ENCODE results near the gene CAPN2.

CAPN2 gene

DNA sequence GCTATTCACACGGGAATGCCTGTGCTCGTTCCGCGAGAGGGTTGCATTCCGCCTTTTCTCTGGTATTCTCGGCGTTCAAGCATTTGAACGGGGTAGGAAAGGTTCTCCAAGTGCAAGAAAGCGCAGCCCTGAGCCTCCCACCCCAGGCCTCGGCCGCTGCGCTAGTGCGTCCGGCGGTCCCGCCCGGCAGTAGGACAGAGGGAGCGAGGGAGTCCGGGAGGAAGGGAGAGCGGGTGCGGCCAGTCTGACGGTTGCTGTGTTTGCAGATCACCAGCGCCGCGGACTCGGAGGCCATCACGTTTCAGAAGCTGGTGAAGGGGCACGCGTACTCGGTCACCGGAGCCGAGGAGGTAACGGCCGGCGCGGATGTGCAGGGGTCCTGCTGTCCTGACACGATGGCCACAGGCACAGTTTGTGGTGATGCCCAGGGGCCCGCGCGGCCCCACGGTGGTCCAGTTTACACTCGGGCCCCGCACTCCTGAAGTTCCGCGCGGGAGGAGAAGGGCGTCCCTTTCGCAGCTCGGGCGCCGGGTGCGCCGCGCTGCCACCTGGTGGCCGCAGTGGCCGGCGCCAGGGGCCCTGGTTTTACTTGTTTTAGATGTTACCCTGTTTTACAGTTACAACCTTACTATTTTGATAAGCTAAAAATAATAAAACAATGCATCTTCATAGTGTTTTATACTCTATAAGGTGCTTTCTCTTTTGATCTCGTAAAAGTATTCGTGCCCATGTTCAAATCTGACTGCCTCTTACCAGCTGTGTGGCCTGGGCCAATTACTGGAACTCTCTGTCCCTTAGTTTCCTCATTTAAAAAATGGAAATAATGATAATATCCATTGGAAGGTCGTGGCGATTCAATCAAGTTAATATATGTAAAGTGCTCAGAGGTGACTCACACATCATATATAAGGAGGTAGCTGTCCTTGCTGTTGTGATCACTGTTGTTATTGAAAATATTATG lies 36.7 kb downstream of the CAPN2 start:
- TF ChIP-seq POLR2A (IDR thresholded peaks at IDR 0.05; ENCODE audit: extremely low read depth, insufficient read length) = no peak
- peak; percentile 88 for TF ChIP-seq CTCF (IDR thresholded peaks at IDR 0.05; ENCODE audit: low read depth, low read length)
- DNase-seq (ENCODE audit: low read depth) = peak; percentile 62
- H3K4me3 ChIP-seq (ENCODE audit: low read depth, low read length) = peak overlapping the region; percentile 36

- H3K4me3 ChIP-seq (ENCODE audit: low read depth, low read length) = no peak overlapping the region
- TF ChIP-seq CTCF (IDR thresholded peaks at IDR 0.05; ENCODE audit: low read depth, low read length) (no peak), POLR2A (IDR thresholded peaks at IDR 0.05; ENCODE audit: extremely low read depth, insufficient read length) (no peak), MYC (IDR thresholded peaks at IDR 0.05; ENCODE audit: low read depth, low read length) (no peak)
- TF ChIP-seq, protein P1, sequence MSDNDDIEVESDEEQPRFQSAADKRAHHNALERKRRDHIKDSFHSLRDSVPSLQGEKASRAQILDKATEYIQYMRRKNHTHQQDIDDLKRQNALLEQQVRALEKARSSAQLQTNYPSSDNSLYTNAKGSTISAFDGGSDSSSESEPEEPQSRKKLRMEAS (IDR thresholded peaks at IDR 0.05; ENCODE audit: low read depth, low read length) = no peak
- no peak for DNase-seq (ENCODE audit: low read depth)
Measured at GRCh38 chr1:223750730-223751570, 38.6 kb downstream of the CAPN2 start.

DNA sequence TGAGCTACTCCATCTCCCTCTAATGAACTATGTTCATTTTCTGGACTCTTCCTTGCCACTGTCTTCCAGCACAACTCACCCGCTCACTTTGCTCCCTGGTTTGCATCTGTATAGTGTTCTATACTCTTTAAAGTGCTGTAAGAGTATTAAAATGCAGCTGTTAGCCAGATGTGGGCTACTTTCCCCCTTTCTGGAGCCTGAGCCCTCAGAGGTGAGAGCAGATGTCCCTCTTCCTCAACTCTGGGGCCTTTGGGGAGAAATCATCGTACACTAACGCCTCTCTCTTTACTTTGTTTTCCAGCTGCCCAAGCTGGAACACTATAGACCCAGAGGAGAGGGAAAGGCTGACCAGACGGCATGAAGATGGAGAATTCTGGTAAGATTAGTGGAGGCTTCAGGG lies 39.4 kb downstream of the CAPN2 start:
- no peak overlapping the region for H3K4me3 ChIP-seq (ENCODE audit: low read depth, low read length)
- TF ChIP-seq POLR2A (IDR thresholded peaks at IDR 0.05; ENCODE audit: extremely low read depth, insufficient read length) (no peak), MYC (IDR thresholded peaks at IDR 0.05; ENCODE audit: low read depth, low read length) (no peak), CTCF (IDR thresholded peaks at IDR 0.05; ENCODE audit: low read depth, low read length) (no peak)
- TF ChIP-seq, protein P1 (IDR thresholded peaks at IDR 0.05; ENCODE audit: low read depth, low read length) = no peak
- DNase-seq (ENCODE audit: low read depth) = no peak

GRCh38 chr1:223752721-223753515 lies 40.6 kb downstream of the CAPN2 start:
- DNase-seq (ENCODE audit: low read depth) = peak; percentile 24
- no peak for TF ChIP-seq MYC (IDR thresholded peaks at IDR 0.05; ENCODE audit: low read depth, low read length)
- TF ChIP-seq, protein P1 (IDR thresholded peaks at IDR 0.05; ENCODE audit: low read depth, low read length) = no peak
- no peak for TF ChIP-seq POLR2A (IDR thresholded peaks at IDR 0.05; ENCODE audit: extremely low read depth, insufficient read length)
- no peak for TF ChIP-seq CTCF (IDR thresholded peaks at IDR 0.05; ENCODE audit: low read depth, low read length)
- no peak overlapping the region for H3K4me3 ChIP-seq (ENCODE audit: low read depth, low read length)

- TF ChIP-seq POLR2A (IDR thresholded peaks at IDR 0.05; ENCODE audit: extremely low read depth, insufficient read length) (no peak), MYC (IDR thresholded peaks at IDR 0.05; ENCODE audit: low read depth, low read length) (no peak), CTCF (IDR thresholded peaks at IDR 0.05; ENCODE audit: low read depth, low read length) (no peak)
- TF ChIP-seq, protein P1 (IDR thresholded peaks at IDR 0.05; ENCODE audit: low read depth, low read length) = no peak
- DNase-seq (ENCODE audit: low read depth) = no peak
- H3K4me3 ChIP-seq (ENCODE audit: low read depth, low read length) = no peak overlapping the region
Measured at GRCh38 chr1:223754681-223755431, 42.5 kb downstream of the CAPN2 start.
